Breast epithelium (tissue), 4 donors: ENCODE measurements around the gene CCBE1. TPM values are rescaled to one million over a fixed set of nuclear protein-coding genes. Genes with fewer than 3 reads are reported as not detected.

ENCODE experiments used
- DNase-seq, 2 donors: peaks; one replicate each; pipeline ENCODE4 v3.0.0-alpha.2; 2019; ENCODE audit warnings: low spot score in 2 of 2
- H3K27ac ChIP-seq, 2 donors: fragments of 200-600 bp; sonication (generic) in 1 of 2; one replicate each; pipeline ENCODE4 v1.5.1; 2016 to 2019; ENCODE audit warnings: mild to moderate bottlenecking in 1 of 2
- H3K27me3 ChIP-seq, 2 donors: fragments of 200-600 bp; sonication (generic) in 1 of 2; one replicate each; pipeline versions ENCODE4 v1.5.1 to v1.6.0; 2017 to 2019; ENCODE audit warnings: control low read depth in 1 of 2, mild to moderate bottlenecking in 1 of 2
- H3K36me3 ChIP-seq: fragments of 200-600 bp; one replicate; pipeline ENCODE4 v1.5.1; 2019
- H3K4me1 ChIP-seq, 2 donors: fragments of 200-600 bp; sonication (generic); one replicate each; pipeline ENCODE4 v1.5.1; 2016 to 2019; ENCODE audit warnings: control low read depth in 1 of 2
- H3K4me3 ChIP-seq, 3 donors: fragments of 200-600 bp; sonication (generic); 1 replicate in 2 of 3; 2 replicates in 1 of 3; pipeline ENCODE4 v1.5.1; 2016 to 2019; ENCODE audit warnings: mild to moderate bottlenecking in 3 of 3, moderate library complexity in 2 of 3
- H3K9me3 ChIP-seq, 2 donors: fragments of 200-600 bp; sonication (generic) in 1 of 2; one replicate each; pipeline ENCODE4 v1.5.1; 2016 to 2019; ENCODE audit warnings: control low read depth in 1 of 2
- CTCF ChIP-seq, 3 donors: fragments of 450-650 bp; IDR thresholded peaks; one replicate each; pipeline ENCODE4 v1.5.1; 2016 to 2017; ENCODE audit warnings: antibody characterized with exemption in 3 of 3, mild to moderate bottlenecking in 3 of 3, moderate library complexity in 3 of 3
- POLR2A ChIP-seq: fragments of 450-650 bp; IDR thresholded peaks from one replicate; pipeline ENCODE4 v1.6.1; 2016; ENCODE audit warnings: antibody characterized with exemption, mild to moderate bottlenecking, moderate library complexity
- POLR2AphosphoS5 ChIP-seq, 3 donors: sonication (generic); formaldehyde crosslinking; IDR thresholded peaks; one replicate each; pipeline ENCODE4 v1.6.1; 2017; ENCODE audit warnings: antibody characterized with exemption in 3 of 3
- intact Hi-C: fragments of 100-400 bp; cut with DNase I; formaldehyde crosslinking; loops from one replicate; pipeline ENCODE4 v1.15.1; 2023; ENCODE audit warnings: low total_unique reads
- total RNA-seq, 3 donors: library from RNA; depleted of rRNA; stranded (reverse); fragments of >200 nt; gene quantifications; one replicate each; pipeline ENCODE4 v1.1.0, GENCODE V29; 2016

Gene CCBE1
- total RNA-seq, 3 donors from 2014 or later = 3.5 to 4.9 (median 4.0) TPM

- DNase-seq = no peak
- TF ChIP-seq POLR2A = no peak
- TF ChIP-seq CTCF (IDR thresholded peaks at IDR 0.05) = no peak
- TF ChIP-seq POLR2AphosphoS5 (IDR thresholded peaks at IDR 0.05) = no peak
- Histone ChIP-seq H3K4me3 (no peak overlapping the region), H3K27me3 (no peaks in the 10 kb centered on the region), H3K36me3 (no peaks in the 10 kb centered on the region), H3K27ac (no peak overlapping the region), H3K9me3 (no peaks in the 10 kb centered on the region), H3K4me1 (no peaks in the 10 kb centered on the region)
- intact Hi-C loops = no loop called here
Observed at GRCh38 chr18:59484561-59485328, 212.5 kb downstream of the CCBE1 start.

GRCh38 chr18:59484131-59484530, 213.1 kb downstream of the CCBE1 start:
- no peak overlapping the region for H3K27ac ChIP-seq
- no peak for DNase-seq

GRCh38 chr18:59481436-59481835, 215.8 kb downstream of the CCBE1 start:
- no peak overlapping the region for H3K27ac ChIP-seq
- H3K4me1 ChIP-seq = no peaks in the 10 kb centered on the region
- no peaks in the 10 kb centered on the region for H3K27me3 ChIP-seq
- TF ChIP-seq POLR2A (no peak), CTCF (IDR thresholded peaks at IDR 0.05) (no peak), POLR2AphosphoS5 (IDR thresholded peaks at IDR 0.05) (no peak)
- DNase-seq = no peak
- intact Hi-C loops = no loop called here
- H3K36me3 ChIP-seq = no peaks in the 10 kb centered on the region
- no peak overlapping the region for H3K4me3 ChIP-seq
- H3K9me3 ChIP-seq = no peaks in the 10 kb centered on the region

More at GRCh38 chr18:59484131-59484530, 213.1 kb downstream of the CCBE1 start:
- TF ChIP-seq POLR2AphosphoS5 (IDR thresholded peaks at IDR 0.05) = no peak
- no peak for TF ChIP-seq CTCF (IDR thresholded peaks at IDR 0.05)
- TF ChIP-seq POLR2A = no peak
- Histone ChIP-seq H3K27me3 (no peaks in the 10 kb centered on the region), H3K36me3 (no peaks in the 10 kb centered on the region), H3K4me1 (no peaks in the 10 kb centered on the region), H3K4me3 (no peak overlapping the region), H3K9me3 (no peaks in the 10 kb centered on the region)
- intact Hi-C loops = no loop called here

- intact Hi-C loops = no loop called here
- no peaks in the 10 kb centered on the region for H3K27me3 ChIP-seq
- DNase-seq = no peak
- TF ChIP-seq POLR2AphosphoS5 (IDR thresholded peaks at IDR 0.05) = no peak
- no peak for TF ChIP-seq CTCF (IDR thresholded peaks at IDR 0.05)
- TF ChIP-seq POLR2A = no peak
- no peaks in the 10 kb centered on the region for H3K36me3 ChIP-seq
- H3K9me3 ChIP-seq = no peaks in the 10 kb centered on the region
- no peak overlapping the region for H3K4me3 ChIP-seq
- H3K4me1 ChIP-seq = no peaks in the 10 kb centered on the region
- H3K27ac ChIP-seq = no peak overlapping the region
Observed at GRCh38 chr18:59479776-59480175, 217.4 kb downstream of the CCBE1 start.

GRCh38 chr18:59478591-59478990, 218.6 kb downstream of the CCBE1 start:
- TF ChIP-seq POLR2AphosphoS5 (IDR thresholded peaks at IDR 0.05) (no peak), CTCF (IDR thresholded peaks at IDR 0.05) (no peak), POLR2A (no peak)
- H3K27ac ChIP-seq = no peak overlapping the region
- no peak overlapping the region for H3K4me3 ChIP-seq
- no peaks in the 10 kb centered on the region for H3K27me3 ChIP-seq
- intact Hi-C loops = no loop called here
- no peaks in the 10 kb centered on the region for H3K9me3 ChIP-seq
- DNase-seq = no peak
- H3K4me1 ChIP-seq = no peaks in the 10 kb centered on the region
- H3K36me3 ChIP-seq = no peaks in the 10 kb centered on the region
